Parathyroid adenoma (tissue), 2 donors: ENCODE measurements around the gene TMED4.
A peak's percentile ranks its signal among the peaks of the same experiment; 100 is the strongest.

Experiments used
- H2AFZ ChIP-seq: fragments of 300-600 bp; sonication (generic); one replicate; pipeline ENCODE4 v1.7.0; 2017; ENCODE audit warnings: antibody characterized with exemption, mild to moderate bottlenecking
- H3K27ac ChIP-seq: fragments of 300-600 bp; sonication (generic); one replicate; pipeline ENCODE4 v1.7.0; 2017
- H3K27me3 ChIP-seq: fragments of 300-600 bp; sonication (generic); one replicate; pipeline ENCODE4 v1.7.0; 2017; ENCODE audit warnings: low read length; ENCODE audit not compliant: control insufficient read depth, insufficient read depth
- H3K36me3 ChIP-seq: fragments of 300-600 bp; sonication (generic); one replicate; pipeline ENCODE4 v1.7.0; 2017; ENCODE audit warnings: low read length; ENCODE audit not compliant: control insufficient read depth, insufficient read depth
- H3K4me1 ChIP-seq: fragments of 300-600 bp; sonication (generic); one replicate; pipeline ENCODE4 v1.7.0; 2017; ENCODE audit warnings: control low read depth
- H3K4me2 ChIP-seq: fragments of 300-600 bp; sonication (generic); one replicate; pipeline ENCODE4 v1.7.0; 2017; ENCODE audit warnings: low read length
- H3K4me3 ChIP-seq: fragments of 300-600 bp; sonication (generic); one replicate; pipeline ENCODE4 v1.7.0; 2017; ENCODE audit warnings: low read depth, low read length
- H3K79me2 ChIP-seq: fragments of 300-600 bp; sonication (generic); one replicate; pipeline ENCODE4 v1.7.0; 2017; ENCODE audit warnings: control low read depth
- H3K9ac ChIP-seq: fragments of 300-600 bp; sonication (generic); one replicate; pipeline ENCODE4 v1.7.0; 2017; ENCODE audit warnings: mild to moderate bottlenecking
- H3K9me3 ChIP-seq: fragments of 300-600 bp; sonication (generic); one replicate; pipeline ENCODE4 v1.7.0; 2017; ENCODE audit warnings: low read length; ENCODE audit not compliant: control insufficient read depth
- TF ChIP-seq, protein P1 (sequence below): fragments of 300-600 bp; sonication (generic); IDR thresholded peaks from one replicate; pipeline ENCODE4 v1.7.0; 2017; ENCODE audit warnings: antibody characterized with exemption, mild to moderate bottlenecking
- donor health status: primary hyperparathyroidism.

TMED4 gene

DNA sequence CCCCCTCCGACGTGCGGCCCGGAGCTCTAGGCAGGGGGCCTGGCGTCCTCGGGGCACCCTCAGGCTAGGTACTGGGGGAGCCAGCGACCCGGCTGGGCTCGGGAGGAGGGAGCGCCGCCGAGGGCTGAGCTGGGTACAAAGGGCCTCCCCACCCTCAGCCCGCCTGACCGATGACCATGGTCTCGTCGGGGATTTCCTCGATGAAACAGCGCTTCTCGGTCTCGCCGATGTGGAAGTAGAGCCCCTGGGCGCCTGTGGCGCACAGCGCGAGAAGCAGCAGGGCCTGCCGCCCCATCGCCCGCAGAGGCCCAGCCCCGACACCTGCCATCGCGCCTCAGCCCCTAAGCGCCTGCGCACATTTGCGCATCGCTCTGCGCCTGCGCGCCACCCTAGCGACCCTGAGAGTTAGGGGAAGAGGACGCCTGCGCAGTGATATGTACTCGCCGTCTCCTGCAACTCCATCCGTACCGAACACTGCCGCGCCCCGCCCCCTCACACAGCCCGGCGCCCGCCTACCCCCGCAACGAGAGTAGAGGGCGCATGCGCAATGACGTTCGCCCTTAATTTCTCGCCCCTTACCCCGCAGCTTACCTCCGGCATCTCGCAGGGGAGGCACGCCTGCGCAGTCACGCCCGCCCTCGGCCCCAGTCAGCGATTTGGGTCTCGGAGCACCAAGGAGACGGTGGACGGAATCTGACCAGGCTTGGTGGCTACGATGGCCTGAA lies at the start of gene TMED4:
TMED4 (minus strand) TSS at position 353 of the 725 bp plus-strand sequence; CDS start at position 328, 25 bp downstream.
- H2AFZ ChIP-seq: peak within 1 kb of the TSS; percentile 99
- peaks cover 20% of the 10 kb centered on the region for H3K4me1 ChIP-seq
- H3K4me2 ChIP-seq: peak within 1 kb of the TSS; percentile 84
- H3K27ac ChIP-seq: peak within 1 kb of the TSS; percentile 99
- H3K9ac ChIP-seq: peak within 1 kb of the TSS; percentile 91
- peaks cover 14% of the 10 kb centered on the region for H3K79me2 ChIP-seq
- no peaks in the 10 kb centered on the region for H3K27me3 ChIP-seq
- peak within 1 kb of the TSS; percentile 83 for H3K4me3 ChIP-seq
- no peaks in the 10 kb centered on the region for H3K9me3 ChIP-seq
- no peaks in the 10 kb centered on the region for H3K36me3 ChIP-seq
- TF ChIP-seq, protein P1, sequence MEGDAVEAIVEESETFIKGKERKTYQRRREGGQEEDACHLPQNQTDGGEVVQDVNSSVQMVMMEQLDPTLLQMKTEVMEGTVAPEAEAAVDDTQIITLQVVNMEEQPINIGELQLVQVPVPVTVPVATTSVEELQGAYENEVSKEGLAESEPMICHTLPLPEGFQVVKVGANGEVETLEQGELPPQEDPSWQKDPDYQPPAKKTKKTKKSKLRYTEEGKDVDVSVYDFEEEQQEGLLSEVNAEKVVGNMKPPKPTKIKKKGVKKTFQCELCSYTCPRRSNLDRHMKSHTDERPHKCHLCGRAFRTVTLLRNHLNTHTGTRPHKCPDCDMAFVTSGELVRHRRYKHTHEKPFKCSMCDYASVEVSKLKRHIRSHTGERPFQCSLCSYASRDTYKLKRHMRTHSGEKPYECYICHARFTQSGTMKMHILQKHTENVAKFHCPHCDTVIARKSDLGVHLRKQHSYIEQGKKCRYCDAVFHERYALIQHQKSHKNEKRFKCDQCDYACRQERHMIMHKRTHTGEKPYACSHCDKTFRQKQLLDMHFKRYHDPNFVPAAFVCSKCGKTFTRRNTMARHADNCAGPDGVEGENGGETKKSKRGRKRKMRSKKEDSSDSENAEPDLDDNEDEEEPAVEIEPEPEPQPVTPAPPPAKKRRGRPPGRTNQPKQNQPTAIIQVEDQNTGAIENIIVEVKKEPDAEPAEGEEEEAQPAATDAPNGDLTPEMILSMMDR: no peak

DNA sequence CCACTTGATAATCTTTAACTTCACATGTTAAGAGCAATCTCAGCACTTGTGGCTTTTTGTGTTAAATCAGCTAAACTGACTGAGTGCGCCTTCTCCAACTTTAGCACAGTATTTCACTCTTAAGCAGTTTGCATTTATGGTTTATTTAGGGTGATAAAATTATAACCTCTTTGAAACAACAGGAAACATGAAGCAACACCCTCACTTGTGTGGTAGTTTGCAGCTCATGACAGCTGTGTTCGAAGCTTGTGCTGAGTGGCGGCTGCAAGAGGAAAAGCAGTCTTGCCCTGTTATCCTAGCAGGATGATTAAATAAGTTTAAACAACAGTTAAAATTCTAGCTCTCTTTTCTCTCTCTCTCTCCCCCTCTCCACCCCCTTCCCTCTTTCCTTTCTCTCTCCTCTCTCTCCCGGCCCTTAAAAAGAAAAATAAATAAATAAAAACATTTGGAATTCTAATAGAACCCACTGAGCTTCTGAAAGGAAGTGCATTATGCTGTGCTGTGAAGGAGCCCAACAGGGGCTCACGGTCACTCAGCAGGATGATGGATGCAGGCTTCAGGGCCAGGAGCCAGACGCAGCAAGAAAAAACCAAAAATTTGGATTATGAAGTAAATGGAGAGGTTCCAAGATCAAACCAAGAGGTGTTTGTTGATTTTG lies 49.6 kb upstream of the TMED4 start:
- Histone ChIP-seq H3K4me3 (no peak overlapping the region), H3K9me3 (no peaks in the 10 kb centered on the region), H3K9ac (no peak overlapping the region), H3K4me1 (peaks cover 28% of the 10 kb centered on the region), H3K27ac (no peak overlapping the region), H2AFZ (no peak overlapping the region), H3K36me3 (no peaks in the 10 kb centered on the region), H3K79me2 (peaks cover 37% of the 10 kb centered on the region), H3K4me2 (no peak overlapping the region), H3K27me3 (no peaks in the 10 kb centered on the region)
- TF ChIP-seq, protein P1: no peak

DNA sequence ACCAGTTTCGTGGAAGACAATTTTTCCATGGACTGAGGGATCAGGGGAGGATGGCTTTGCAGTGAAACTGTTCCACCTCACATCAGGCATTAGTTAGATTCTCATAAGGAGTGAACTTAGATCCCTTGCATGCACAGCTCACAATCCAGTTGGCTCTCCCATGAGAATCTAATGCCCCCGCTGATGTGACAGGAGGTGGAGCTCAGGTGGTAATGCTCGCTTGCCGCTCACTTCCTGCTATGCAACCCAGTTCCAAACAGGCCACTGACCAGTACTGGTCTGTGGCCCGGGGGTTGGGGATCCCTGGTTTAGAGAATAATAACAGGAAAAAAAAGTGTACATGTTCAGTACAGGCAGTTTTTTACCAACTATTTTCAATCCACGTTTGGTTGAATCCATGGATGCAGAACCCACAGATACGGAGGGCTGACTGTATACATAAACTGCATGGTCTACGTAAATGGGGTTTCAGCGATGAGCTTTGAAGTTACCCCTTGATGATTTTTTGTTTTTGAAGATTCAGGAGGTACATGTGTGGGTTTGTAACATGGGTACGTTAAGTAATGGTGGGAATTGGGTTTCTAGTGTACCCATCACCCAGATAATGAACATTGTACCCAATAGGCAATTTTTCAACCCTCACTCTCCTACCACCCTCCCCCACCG lies 48.9 kb upstream of the TMED4 start:
- TF ChIP-seq, protein P1: no peak
- peaks cover 39% of the 10 kb centered on the region for H3K79me2 ChIP-seq
- no peak overlapping the region for H3K4me2 ChIP-seq
- no peak overlapping the region for H2AFZ ChIP-seq
- H3K9ac ChIP-seq: no peak overlapping the region
- no peaks in the 10 kb centered on the region for H3K9me3 ChIP-seq
- peaks cover 22% of the 10 kb centered on the region for H3K4me1 ChIP-seq
- H3K4me3 ChIP-seq: no peak overlapping the region
- H3K36me3 ChIP-seq: no peaks in the 10 kb centered on the region
- no peaks in the 10 kb centered on the region for H3K27me3 ChIP-seq
- H3K27ac ChIP-seq: no peak overlapping the region

DNA sequence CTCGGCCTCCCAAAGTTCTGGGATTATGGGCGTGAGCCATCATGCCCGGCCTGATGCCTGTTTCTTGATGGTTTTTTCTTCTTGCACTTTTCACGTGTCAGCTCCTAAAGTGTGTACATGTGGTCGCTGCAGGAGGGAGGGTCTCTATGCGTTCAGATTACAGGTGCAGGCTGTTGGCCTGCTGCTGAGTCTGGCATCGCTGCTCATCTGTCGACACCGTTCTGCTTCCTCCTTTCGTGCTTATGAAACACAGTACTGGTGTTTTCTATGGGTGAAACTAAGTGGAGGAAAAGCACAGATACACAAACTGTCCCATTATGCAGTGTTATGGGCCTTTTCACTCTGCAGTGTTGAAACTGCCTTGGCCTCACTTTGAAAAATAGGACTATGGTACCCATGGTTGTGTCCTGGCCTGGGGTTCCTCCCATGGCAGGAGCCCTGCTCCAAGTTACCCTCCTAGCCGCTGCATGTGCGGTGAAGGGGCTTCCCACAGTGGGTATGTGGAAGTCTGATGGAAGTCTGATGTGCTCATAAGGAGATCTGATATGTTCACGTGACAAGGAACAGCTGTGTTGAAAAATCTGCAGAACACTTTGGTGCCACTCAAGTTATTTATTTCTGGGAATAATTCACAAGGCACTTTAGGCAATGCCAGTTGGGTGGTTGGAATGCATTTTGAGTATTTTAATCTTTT lies 47.9 kb upstream of the TMED4 start:
- Histone ChIP-seq H3K4me3 (no peak overlapping the region), H3K4me2 (no peak overlapping the region), H3K9ac (no peak overlapping the region), H3K4me1 (peaks cover 26% of the 10 kb centered on the region), H3K79me2 (peaks cover 46% of the 10 kb centered on the region), H3K36me3 (no peaks in the 10 kb centered on the region), H3K27ac (no peak overlapping the region), H3K27me3 (no peaks in the 10 kb centered on the region), H3K9me3 (no peaks in the 10 kb centered on the region), H2AFZ (no peak overlapping the region)
- TF ChIP-seq, protein P1: no peak
